NCI-H460 (cell line): ENCODE data around the gene CUBN. TPM values are rescaled to one million over a fixed set of nuclear protein-coding genes. Genes with fewer than 3 reads are reported as not detected.

Experiments
- DNase-seq: peaks from one replicate; pipeline ENCODE4 v3.0.0-alpha.2; 2016; ENCODE audit warnings: low read depth; ENCODE audit errors: extremely low read depth
- total RNA-seq: library from RNA; depleted of rRNA; stranded (reverse); fragments of >200 nt; shearing (Covaris generic); gene quantifications from 2 replicates; pipeline ENCODE4 v1.2.3, GENCODE V29; 2014

The CUBN gene
- total RNA-seq, 1 experiment from 2014 or later: 0.67 TPM

DNA sequence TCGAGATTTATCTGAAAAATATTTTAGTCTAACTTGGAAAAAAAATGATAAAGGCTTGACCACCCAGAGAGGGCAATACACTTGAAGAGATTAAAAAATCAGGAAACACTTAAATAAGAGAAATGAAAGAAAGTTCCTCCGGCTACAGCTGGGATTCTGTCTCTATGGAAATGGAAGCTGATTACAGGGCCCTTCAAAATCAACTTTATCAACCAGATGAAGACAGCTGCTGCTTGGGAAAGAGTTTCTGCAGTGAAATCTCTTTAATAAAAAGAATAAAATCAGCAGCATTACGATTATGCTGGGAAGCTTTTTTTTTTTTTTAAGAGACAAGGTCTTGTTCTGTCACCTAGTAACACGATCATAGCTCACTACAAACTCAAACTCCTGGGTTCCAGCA, 316.9 kb downstream of the CUBN start:
- no peak for DNase-seq

GRCh38 chr10:16811765-16812164, 317.8 kb downstream of the CUBN start:
- DNase-seq: no peak

- DNase-seq: no peak
Measured at GRCh38 chr10:16811292-16811691, 318.3 kb downstream of the CUBN start.

DNA sequence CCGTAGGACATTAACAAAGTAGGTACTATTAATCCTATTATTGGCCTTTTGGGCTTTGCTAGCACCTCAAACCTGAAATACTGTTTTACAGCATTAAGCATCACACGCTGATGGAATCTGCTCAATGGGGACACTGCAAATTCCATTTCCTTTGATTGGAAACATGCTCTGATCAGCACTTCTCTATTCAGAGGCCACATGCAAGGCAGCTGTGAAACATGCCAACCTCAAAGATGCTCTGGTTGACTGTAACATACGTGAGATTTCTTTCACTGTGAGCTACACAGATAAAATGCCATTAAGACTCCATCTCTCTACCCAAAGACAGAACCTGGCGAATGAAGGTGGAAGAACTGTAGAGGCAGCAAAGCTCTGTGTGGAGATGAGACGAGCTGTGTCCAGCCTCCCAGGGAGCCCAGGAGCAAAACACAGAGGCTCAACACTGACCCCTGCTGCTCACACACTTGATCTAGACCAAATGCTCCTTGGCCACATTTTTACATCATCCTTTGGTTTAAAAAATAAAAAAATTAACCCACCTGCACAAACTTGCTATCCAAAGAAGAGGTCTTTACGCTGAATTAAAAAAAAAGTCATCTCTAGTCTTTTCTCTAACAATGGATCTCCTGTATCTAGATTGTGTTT, 320.4 kb downstream of the CUBN start:
- peak; percentile 30 for DNase-seq

DNA sequence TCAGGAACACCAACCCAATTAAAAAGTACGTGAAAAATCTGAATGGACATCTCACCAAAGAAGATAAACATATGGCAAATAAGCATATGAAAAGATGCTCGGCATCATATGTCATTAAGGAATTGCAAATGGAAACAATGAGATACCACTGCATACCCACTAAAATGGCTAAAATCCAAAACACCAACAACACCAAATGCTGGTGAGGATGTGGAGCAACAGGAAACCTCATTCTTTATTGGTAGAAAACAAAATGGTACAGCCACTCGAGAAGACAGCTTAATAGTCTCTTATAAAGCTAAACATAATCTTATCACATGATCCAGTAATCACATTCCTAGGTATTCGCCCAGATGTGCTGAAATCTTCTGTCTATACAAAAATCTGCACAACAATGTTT, 325.5 kb downstream of the CUBN start:
- no peak for DNase-seq

DNA sequence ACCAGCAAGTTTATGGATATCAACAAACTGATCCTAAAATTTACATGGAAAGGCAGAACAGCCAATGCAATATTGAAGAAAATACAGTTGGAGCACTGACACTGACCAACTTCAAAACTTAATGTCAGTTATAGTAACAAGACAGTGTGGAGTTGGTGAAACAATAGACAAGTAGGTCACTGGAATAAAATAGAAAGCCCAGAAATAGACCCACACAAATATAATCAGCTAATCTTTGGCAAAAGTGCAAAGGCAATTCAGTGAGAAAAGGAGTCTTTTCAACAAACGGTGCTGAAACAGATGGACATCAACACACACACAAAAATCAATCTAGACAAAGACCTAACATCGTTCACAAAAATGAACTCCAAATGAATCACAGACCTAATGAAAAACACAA, 326.1 kb downstream of the CUBN start:
- no peak for DNase-seq

GRCh38 chr10:16799621-16800020, 330.0 kb downstream of the CUBN start:
- DNase-seq: no peak

DNA sequence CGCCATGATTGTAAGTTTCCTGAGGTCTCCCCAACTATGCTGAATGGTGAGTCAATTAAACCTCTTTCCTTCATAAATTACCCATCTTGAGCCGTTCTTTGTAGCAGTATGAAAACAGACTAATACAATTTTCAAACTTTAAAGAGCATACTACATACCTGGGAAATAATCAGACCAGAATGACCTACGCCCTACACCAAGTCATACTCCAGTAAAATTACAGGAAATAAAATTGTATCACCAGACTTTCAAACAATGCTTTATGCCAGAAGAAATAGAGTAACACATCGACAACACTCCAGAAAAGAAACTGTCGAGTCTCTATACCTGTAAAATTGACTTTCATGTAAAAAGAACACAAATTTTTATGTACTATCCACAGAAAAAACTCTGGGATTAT, 331.0 kb downstream of the CUBN start:
- no peak for DNase-seq

DNA sequence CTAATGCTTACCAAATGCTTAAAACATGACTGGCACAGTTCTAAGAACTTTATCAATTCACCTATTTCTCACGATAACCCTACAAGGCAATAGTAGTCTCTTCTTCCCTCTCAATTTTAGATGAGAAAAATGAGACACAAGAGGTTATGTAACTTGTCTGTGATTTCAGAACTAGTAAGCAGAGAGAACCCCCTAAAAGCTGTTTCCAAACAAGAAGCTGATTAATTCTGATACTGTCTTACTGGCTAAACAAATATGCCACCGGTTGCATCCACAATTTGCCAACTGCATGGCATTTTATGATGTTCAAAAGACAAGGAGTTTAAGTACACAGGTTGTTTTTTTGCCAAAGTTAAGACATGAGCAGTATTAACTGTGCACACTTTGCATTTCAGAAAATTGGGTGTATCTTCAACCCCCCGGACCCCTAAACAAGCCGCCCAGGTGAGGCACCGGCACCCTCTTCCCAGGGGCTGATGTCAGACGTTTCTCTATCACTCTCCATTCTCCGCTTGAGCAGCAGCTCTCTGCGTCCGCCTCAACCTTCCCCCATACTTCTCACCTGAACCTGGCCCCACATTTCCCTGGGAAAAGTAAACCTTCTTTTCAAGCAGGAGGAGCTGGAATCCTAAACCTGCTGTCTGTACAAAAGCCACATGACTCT, 334.1 kb downstream of the CUBN start:
- DNase-seq: no peak

DNA sequence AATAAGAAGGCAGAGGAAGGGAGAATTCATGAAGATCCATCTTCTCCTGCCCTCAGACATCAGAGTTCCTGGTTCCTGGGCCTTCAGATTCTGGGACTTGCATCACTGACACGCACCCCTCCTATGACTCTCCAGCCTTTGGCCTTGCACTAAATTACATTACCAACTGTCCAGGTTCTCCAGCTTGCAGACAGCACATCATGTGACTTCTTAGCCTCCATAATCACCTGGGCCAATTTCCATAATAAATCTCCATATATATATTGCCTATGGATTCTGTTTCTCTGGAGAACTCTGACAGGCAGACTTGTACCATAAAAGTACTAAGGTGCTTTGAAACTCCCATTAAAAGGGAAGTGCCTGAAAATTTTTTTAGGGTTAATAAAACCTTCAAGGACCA, 335.6 kb downstream of the CUBN start:
- DNase-seq: no peak

- DNase-seq: no peak
Measured at GRCh38 chr10:16792675-16793074, 336.9 kb downstream of the CUBN start.

DNA sequence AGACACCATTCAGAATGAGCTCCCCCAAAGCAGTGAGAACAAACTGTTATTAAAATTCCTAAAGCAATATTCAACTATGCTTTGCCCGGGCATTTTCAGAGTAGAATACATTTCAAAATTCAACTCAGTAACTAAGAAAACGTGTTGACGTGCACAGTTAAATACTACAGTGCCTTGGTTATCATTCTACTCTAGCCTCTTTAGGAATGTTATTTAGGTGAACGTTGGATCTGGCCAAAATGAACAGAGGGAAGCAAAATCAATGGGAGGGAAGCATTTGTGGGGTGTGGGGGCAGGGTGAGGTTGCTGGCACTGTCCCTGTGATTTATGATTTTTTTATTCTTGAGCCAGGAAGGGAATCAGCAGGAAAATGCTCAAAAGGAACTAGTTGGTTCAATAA, 339.8 kb downstream of the CUBN start:
- DNase-seq: no peak

DNA sequence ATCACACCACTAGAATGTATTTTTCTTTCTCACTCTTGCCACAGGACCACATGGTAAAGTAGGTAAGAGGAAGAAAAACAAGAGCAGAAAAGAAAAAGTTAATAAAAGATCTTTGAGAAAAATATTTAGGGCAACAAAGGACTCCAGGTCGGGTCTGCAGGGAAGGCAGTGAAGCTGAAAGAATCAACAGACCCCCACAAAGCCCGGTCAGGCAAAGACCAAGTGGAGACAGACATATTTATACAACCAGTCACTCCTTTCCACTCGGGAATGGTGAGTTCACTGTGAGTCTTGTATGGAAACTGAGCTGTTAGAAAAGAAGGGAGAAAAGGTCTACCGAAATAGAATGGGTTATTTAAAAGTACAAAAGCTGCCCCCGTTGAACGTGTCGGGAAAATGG, 340.4 kb downstream of the CUBN start:
- no peak for DNase-seq

GRCh38 chr10:16788778-16789177, 340.8 kb downstream of the CUBN start:
- no peak for DNase-seq

DNA sequence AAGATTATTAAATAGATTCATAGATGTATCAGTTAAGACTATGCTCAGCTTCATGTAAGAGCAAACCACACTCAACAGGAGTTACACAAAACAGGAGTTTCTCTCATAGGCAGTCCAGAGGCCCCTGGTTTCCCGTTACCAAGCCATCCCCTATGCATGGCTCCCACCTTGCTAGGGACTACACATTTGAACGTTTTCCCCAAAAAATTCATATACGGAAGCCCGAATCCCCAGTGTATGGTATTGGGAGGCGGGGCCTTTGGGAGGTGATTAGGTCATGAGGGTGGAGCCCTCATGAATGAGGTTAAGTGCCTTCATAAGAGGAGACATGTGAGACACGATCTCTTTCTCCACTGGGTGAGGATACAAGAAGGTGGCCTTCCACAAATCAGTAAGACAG, 341.5 kb downstream of the CUBN start:
- no peak for DNase-seq

DNA sequence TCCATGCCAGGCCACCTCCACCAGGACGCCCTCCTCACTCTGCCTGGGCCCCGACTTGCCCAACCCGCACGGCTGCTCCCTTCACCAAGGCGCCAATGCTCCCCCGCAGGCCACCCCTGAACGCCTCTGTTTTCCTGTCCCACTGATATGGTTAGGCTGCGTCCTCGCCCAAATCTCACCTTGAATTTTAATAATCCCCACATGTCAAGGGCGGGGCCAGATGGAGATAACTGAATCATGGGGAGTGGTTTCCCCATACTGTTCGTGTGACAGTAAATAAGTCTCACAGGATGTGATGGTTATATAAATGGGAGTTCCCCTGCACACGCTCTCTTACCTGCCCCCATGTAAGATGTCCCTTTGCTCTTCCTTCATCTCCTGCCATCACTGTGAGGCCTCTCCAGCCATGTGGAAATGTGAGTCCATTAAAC, 342.2 kb downstream of the CUBN start:
- no peak for DNase-seq

- DNase-seq: no peak
Measured at GRCh38 chr10:16780338-16780880, 349.2 kb downstream of the CUBN start.

DNA sequence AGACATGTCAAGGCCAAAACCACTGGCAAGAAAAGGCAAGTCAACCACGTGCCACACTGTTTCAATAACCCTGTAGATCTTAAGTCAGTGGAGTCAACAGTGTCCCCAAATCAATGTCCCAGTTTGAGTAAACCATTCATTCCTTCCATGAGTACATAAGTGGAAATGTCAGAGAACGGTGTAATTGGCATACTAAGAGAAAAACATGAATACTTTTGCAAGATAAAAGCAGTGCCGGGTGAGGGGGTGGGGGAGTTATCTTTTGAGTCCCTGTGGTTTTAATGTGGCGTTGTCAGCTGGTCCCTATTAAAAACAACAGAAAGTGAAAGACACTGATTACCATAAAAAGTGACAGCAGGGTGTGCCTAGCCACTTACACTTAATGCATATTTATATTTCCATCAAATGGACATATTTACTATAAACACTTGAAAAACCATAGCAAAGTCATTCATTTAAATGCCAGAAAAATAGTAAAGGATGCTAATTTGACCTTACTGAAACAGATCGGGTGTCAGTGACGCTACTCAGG, 350.2 kb downstream of the CUBN start:
- DNase-seq: no peak

GRCh38 chr10:16777473-16778370, 351.9 kb downstream of the CUBN start:
- peak; percentile 45 for DNase-seq

- DNase-seq: no peak
Measured at GRCh38 chr10:16776896-16777295, 352.7 kb downstream of the CUBN start.
